ENCODE measurements around the gene IL4I1. TPM values are rescaled to one million over a fixed set of nuclear protein-coding genes. Genes with fewer than 3 reads are reported as not detected.

IL4I1 gene
- total RNA-seq, 1 donor from 2014 or later = 0.12 TPM

- Mint-ChIP-seq H3K9me3 (no peaks in the 10 kb centered on the region), H3K4me1 (no peaks in the 10 kb centered on the region), H3K4me3 (no peak overlapping the region), H3K36me3 (ENCODE audit: low read depth) (peaks cover 7% of the 10 kb centered on the region), H3K27me3 (ENCODE audit: low read depth) (no peaks in the 10 kb centered on the region), H3K27ac (ENCODE audit: unreplicated experiment) (no peak overlapping the region)
- TF ChIP-seq, protein P1, sequence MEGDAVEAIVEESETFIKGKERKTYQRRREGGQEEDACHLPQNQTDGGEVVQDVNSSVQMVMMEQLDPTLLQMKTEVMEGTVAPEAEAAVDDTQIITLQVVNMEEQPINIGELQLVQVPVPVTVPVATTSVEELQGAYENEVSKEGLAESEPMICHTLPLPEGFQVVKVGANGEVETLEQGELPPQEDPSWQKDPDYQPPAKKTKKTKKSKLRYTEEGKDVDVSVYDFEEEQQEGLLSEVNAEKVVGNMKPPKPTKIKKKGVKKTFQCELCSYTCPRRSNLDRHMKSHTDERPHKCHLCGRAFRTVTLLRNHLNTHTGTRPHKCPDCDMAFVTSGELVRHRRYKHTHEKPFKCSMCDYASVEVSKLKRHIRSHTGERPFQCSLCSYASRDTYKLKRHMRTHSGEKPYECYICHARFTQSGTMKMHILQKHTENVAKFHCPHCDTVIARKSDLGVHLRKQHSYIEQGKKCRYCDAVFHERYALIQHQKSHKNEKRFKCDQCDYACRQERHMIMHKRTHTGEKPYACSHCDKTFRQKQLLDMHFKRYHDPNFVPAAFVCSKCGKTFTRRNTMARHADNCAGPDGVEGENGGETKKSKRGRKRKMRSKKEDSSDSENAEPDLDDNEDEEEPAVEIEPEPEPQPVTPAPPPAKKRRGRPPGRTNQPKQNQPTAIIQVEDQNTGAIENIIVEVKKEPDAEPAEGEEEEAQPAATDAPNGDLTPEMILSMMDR (conservative IDR thresholded peaks at IDR 0.05) = no peak
- no peak for DNase-seq (ENCODE audit: low read depth, low spot score)
Observed at GRCh38 chr19:49904136-49904535, 7.4 kb upstream of the IL4I1 start.

DNA sequence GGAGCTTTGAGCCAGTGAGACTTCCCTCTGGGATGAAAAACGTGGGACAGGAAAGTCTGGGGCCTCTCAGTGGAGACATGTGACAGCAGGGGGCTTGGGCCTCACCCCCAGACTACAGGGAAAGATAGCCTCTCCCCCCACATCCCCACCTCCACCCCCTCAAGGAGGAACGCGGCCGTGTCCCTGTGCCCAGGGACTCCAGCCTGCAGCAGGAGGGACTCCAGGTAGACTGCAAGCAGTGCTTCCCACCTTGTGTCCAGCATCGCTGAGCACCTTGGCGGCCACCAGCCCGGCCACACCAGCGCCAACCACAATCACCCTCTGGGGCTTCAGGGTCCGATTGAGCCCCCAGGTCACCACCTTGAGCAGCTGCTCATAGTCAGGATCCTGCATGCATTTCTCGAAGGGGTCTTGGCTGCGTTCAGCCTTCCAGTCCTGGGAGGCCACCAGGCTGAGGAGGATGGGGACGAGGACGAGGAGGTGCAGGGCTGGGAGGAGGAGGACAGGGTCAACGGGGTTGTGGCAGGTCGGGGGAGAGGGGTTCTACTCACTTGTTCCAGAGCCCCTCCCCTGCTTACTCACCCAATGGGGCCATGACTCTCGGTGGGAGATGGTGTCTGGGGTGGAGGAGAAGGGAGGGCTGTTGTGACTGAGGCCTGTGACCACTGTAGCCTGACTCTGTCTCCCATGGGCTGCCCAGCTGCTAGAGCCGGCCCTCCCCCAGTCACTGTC, 955 bp downstream of the IL4I1 start:
- TF ChIP-seq, protein P1 (conservative IDR thresholded peaks at IDR 0.05) = no peak
- Mint-ChIP-seq H3K4me1 (peaks cover 6% of the 10 kb centered on the region), H3K4me3 (no peak overlapping the region), H3K36me3 (ENCODE audit: low read depth) (no peaks in the 10 kb centered on the region), H3K27ac (ENCODE audit: unreplicated experiment) (no peak overlapping the region), H3K27me3 (ENCODE audit: low read depth) (peaks cover 26% of the 10 kb centered on the region), H3K9me3 (no peaks in the 10 kb centered on the region)
- DNase-seq (ENCODE audit: low read depth, low spot score) = no peak

DNA sequence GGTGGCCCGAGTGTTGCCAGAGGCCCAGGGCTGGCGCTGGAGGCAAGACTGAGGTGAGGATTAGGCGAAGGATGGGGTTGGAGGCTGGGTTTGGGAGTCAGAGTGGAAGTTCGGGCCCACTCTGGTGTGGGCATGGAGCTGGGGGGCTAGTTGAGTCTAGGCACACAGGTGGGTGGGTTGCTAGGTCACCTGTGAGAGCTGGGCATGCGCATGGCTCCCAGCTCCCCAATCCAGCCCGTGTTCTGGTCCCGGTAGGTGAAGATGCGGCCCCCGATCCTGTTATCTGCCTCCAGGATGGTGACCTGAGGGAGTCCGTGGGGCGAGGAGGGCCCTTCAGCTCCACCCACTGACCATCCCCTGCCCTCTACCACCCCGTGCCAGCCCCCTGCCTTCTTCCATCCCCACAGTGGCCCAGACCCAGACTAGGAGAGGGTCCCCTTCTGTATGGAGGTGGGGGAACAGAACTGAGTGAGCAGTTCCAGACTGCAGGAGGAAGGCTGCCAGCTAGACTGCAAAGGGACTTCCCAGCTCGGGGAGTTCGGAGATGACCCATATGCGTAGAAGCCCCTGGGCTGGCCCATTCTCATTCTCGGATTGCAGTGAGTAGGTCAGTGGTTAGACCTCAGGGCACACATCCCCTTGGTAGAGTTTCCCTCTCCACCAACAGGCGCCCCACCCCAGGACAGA, 1.7 kb downstream of the IL4I1 start:
- H3K9me3 Mint-ChIP-seq = no peaks in the 10 kb centered on the region
- H3K27me3 Mint-ChIP-seq (ENCODE audit: low read depth) = peaks cover 29% of the 10 kb centered on the region
- peaks cover 9% of the 10 kb centered on the region for H3K4me1 Mint-ChIP-seq
- no peak overlapping the region for H3K27ac Mint-ChIP-seq (ENCODE audit: unreplicated experiment)
- no peak for DNase-seq (ENCODE audit: low read depth, low spot score)
- TF ChIP-seq, protein P1 (conservative IDR thresholded peaks at IDR 0.05) = no peak
- H3K4me3 Mint-ChIP-seq = no peak overlapping the region
- no peaks in the 10 kb centered on the region for H3K36me3 Mint-ChIP-seq (ENCODE audit: low read depth)

GRCh38 chr19:49894011-49894664, 2.5 kb downstream of the IL4I1 start:
- no peak overlapping the region for H3K4me3 Mint-ChIP-seq
- H3K36me3 Mint-ChIP-seq (ENCODE audit: low read depth) = no peaks in the 10 kb centered on the region
- H3K9me3 Mint-ChIP-seq = no peaks in the 10 kb centered on the region
- peaks cover 29% of the 10 kb centered on the region for H3K27me3 Mint-ChIP-seq (ENCODE audit: low read depth)
- no peak overlapping the region for H3K27ac Mint-ChIP-seq (ENCODE audit: unreplicated experiment)
- DNase-seq (ENCODE audit: low read depth, low spot score) = no peak
- peaks cover 10% of the 10 kb centered on the region for H3K4me1 Mint-ChIP-seq
- TF ChIP-seq, protein P1 (conservative IDR thresholded peaks at IDR 0.05) = no peak

GRCh38 chr19:49892716-49893115, 4.0 kb downstream of the IL4I1 start:
- H3K4me3 Mint-ChIP-seq = peak overlapping the region; percentile 41
- DNase-seq (ENCODE audit: low read depth, low spot score) = no peak
- H3K27ac Mint-ChIP-seq (ENCODE audit: unreplicated experiment) = no peak overlapping the region
- H3K9me3 Mint-ChIP-seq = no peaks in the 10 kb centered on the region
- H3K36me3 Mint-ChIP-seq (ENCODE audit: low read depth) = no peaks in the 10 kb centered on the region
- TF ChIP-seq, protein P1 (conservative IDR thresholded peaks at IDR 0.05) = no peak
- H3K27me3 Mint-ChIP-seq (ENCODE audit: low read depth) = peaks cover 29% of the 10 kb centered on the region
- H3K4me1 Mint-ChIP-seq = peaks cover 8% of the 10 kb centered on the region

All from neural crest cell (in vitro differentiated cells).